ENCODE data around the gene CIAO3.
A peak's percentile ranks its signal among the peaks of the same experiment; 100 is the strongest.

CIAO3 gene

DNA sequence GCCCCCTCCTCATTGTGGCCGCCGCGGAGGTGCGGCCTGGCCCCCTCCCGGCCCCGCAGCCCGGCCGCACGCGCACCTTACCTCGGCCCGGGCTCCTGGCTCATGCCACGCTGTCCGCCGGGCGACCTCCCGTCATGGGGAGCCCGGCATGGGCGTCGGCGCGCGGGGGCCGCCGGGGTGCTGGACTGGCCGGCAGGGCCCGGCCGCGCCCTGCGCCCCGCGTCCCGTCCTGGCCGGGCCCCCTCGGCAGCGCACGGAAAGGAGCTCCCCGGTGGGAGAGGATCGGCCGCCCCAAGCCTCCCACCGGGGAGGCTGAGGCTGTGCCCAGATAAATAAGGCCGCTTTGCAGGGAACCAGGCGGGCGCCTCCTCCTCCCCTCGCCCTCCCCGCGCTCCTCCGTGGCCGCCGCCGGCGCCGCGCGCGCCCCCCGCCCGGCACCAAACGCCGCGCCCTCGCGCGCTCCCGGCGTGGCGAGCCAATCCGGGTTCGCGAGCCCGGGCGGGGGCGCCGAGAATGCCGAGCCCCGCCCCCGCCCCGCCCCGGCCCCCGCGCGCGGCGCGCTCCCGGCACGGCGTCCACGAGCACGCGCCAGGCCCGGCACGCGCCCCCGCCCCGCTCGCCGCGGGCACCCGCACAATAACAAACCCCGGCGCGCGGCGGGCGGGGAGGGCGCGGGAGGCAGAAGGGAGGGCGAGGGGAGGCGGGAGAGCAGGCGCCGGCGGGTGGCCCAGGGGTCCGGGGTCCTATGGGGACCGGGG lies 35.2 kb downstream of the CIAO3 start, which contains the start of gene FBXL16:
TSS of gene FBXL16 (minus strand) at position 371 of the 758 bp plus-strand sequence. CDS start 8,396 bp downstream, outside the sequence.
- no peak for DNase-seq
- TF ChIP-seq GATA1 (IDR thresholded peaks at IDR 0.05; ENCODE audit: low read depth, low read length) = no peak
- TF ChIP-seq POLR2A (IDR thresholded peaks at IDR 0.05; ENCODE audit: low read length) = no peak

- no peak for TF ChIP-seq GATA1 (IDR thresholded peaks at IDR 0.05; ENCODE audit: low read depth, low read length)
- no peak for TF ChIP-seq POLR2A (IDR thresholded peaks at IDR 0.05; ENCODE audit: low read length)
- no peak for DNase-seq
Measured at GRCh38 chr16:704552-705380, 36.0 kb downstream of the CIAO3 start.

- no peak for DNase-seq
- no peak for TF ChIP-seq POLR2A (IDR thresholded peaks at IDR 0.05; ENCODE audit: low read length)
- TF ChIP-seq GATA1 (IDR thresholded peaks at IDR 0.05; ENCODE audit: low read depth, low read length) = no peak
Measured at GRCh38 chr16:704047-704446, 36.8 kb downstream of the CIAO3 start.

GRCh38 chr16:703406-703805 lies 37.4 kb downstream of the CIAO3 start:
- TF ChIP-seq GATA1 (IDR thresholded peaks at IDR 0.05; ENCODE audit: low read depth, low read length) = no peak
- no peak for TF ChIP-seq POLR2A (IDR thresholded peaks at IDR 0.05; ENCODE audit: low read length)
- no peak for DNase-seq

- TF ChIP-seq GATA1 (IDR thresholded peaks at IDR 0.05; ENCODE audit: low read depth, low read length) = no peak
- no peak for TF ChIP-seq POLR2A (IDR thresholded peaks at IDR 0.05; ENCODE audit: low read length)
- no peak for DNase-seq
Measured at GRCh38 chr16:702341-702740, 38.5 kb downstream of the CIAO3 start.

GRCh38 chr16:700684-701584 lies 39.9 kb downstream of the CIAO3 start:
- peak; percentile 33 to 49 for DNase-seq
- TF ChIP-seq GATA1 (IDR thresholded peaks at IDR 0.05; ENCODE audit: low read depth, low read length) = no peak
- no peak for TF ChIP-seq POLR2A (IDR thresholded peaks at IDR 0.05; ENCODE audit: low read length)

GRCh38 chr16:698911-699671 lies 41.7 kb downstream of the CIAO3 start:
- DNase-seq = no peak
- TF ChIP-seq GATA1 (IDR thresholded peaks at IDR 0.05; ENCODE audit: low read depth, low read length) (no peak), POLR2A (IDR thresholded peaks at IDR 0.05; ENCODE audit: low read length) (no peak)

DNA sequence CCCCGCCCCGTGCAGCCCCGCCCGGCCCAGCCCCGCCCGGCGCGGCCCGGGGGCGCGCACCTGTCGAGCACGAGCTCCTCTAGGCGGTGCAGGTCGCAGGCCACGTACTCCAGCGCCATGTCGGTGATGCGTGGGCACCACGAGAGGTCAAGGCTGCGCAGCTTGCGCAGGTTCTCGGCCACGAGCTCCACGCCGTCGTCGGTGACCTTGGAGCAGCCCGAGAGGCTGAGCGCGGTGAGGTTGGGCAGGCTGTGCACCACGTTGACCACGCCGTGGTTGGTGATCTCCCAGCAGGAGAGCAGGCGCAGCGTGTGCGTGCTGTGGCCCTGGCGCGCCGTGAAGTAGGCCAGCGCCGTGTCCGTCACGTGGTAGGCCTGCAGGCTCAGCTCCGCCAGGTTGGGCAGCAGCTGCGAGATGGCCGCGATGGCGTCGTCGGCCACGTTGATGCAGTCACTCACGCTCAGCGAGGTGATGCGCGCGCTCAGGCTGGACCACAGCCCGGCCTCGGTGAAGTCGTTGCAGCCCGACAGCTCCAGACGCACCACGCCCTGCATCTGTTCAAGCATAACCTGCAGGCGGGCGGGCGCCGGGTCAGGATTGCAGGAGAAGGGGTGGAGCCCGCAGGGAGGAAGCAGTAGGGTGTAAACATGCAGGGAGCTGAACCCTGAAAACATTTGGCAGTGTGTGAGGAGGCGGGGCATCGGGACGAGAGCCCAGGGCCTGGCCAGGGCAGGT lies 45.3 kb downstream of the CIAO3 start:
- TF ChIP-seq POLR2A (IDR thresholded peaks at IDR 0.05; ENCODE audit: low read length) = no peak
- no peak for TF ChIP-seq GATA1 (IDR thresholded peaks at IDR 0.05; ENCODE audit: low read depth, low read length)
- DNase-seq = peak in 1 of 2 experiments; percentile 30

DNA sequence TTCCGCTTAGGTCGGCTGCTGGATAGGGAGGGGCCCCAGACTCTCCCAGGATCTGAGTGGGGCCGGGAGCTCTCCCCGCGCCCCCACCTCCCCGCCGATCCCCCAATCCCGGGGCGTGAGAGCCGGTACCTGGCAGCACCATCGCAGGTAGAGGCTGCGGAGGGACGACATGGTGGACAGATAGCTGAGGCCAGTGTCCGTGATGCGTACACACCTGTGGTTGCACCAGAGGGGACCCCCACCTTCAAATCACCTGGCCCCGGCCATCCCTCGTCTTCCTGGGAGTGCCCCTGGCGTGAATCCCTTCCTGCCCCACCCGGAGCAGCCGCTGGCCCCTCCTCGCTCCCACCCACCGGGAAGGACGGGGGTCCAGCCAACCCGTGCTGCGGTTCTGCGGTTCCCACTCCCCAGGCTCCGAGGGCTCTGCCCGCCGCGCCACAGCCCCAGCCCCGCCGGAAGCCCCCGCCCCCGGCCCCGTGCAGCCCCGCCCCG lies 45.9 kb downstream of the CIAO3 start:
- no peak for DNase-seq
- TF ChIP-seq GATA1 (IDR thresholded peaks at IDR 0.05; ENCODE audit: low read depth, low read length) = no peak
- no peak for TF ChIP-seq POLR2A (IDR thresholded peaks at IDR 0.05; ENCODE audit: low read length)

DNA sequence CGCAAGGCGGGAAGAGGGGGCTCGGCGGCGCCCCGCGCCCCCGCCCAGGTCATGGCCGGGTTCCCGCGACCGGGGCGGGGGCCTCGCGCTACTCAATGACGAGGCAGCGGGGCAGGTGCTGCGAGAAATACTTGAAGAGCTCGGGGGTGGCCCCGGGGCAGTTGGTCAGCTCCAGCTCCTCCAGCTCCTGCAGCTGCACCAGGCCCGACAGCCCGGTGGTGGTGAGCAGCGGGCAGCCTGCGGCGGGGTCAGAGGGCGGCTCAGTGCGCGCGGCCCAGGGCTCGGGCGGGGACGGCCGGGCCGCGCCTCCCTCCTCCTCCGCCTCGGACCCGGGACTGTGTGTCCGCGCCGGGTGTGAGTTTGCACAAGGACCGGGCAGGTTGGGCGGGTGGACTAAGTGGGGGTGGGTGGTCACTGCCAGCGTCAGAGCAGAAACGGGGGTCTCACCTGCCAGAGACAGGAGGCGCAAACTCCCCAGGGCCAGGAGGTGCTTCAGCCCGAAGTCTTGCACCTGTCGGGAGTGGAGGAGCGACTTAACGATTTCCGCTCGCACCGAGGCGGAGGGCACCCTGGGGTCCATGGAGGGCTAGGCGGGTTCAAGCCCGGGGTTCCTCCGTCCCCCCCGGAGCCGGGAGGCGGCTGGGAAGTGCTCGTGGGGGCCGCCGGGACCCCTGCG lies 46.5 kb downstream of the CIAO3 start:
- TF ChIP-seq POLR2A (IDR thresholded peaks at IDR 0.05; ENCODE audit: low read length) = no peak
- TF ChIP-seq GATA1 (IDR thresholded peaks at IDR 0.05; ENCODE audit: low read depth, low read length) = no peak
- DNase-seq = no peak

- TF ChIP-seq GATA1 (IDR thresholded peaks at IDR 0.05; ENCODE audit: low read depth, low read length) (no peak), POLR2A (IDR thresholded peaks at IDR 0.05; ENCODE audit: low read length) (no peak)
- no peak for DNase-seq
Measured at GRCh38 chr16:693766-694165, 47.0 kb downstream of the CIAO3 start.

- no peak for DNase-seq
- TF ChIP-seq GATA1 (IDR thresholded peaks at IDR 0.05; ENCODE audit: low read depth, low read length) (no peak), POLR2A (IDR thresholded peaks at IDR 0.05; ENCODE audit: low read length) (no peak)
Measured at GRCh38 chr16:693364-693763, 47.4 kb downstream of the CIAO3 start.
